Ishikawa (cell line): Measurements from ENCODE around the gene TOR3A.

Experiments used
- CEBPB ChIP-seq: IDR thresholded peaks from 2 replicates; pipeline ENCODE4 v1.6.1; 2012
- CREB1 ChIP-seq: IDR thresholded peaks from 2 replicates; pipeline ENCODE4 v1.6.1; 2012; ENCODE audit warnings: low read depth
- EGR1 ChIP-seq: IDR thresholded peaks from 2 replicates; pipeline ENCODE4 v1.6.1; 2012
- EP300 ChIP-seq: IDR thresholded peaks from 2 replicates; pipeline ENCODE4 v1.6.1; 2012; ENCODE audit warnings: borderline replicate concordance
- FOXM1 ChIP-seq: IDR thresholded peaks from 2 replicates; pipeline ENCODE4 v1.6.1; 2012; ENCODE audit warnings: low read depth, borderline replicate concordance
- NFIC ChIP-seq: IDR thresholded peaks from 2 replicates; pipeline ENCODE4 v1.6.1; 2012
- RAD21 ChIP-seq: IDR thresholded peaks from 2 replicates; pipeline ENCODE4 v1.6.1; 2012; ENCODE audit warnings: low read depth
- TAF1 ChIP-seq: IDR thresholded peaks from 2 replicates; pipeline ENCODE4 v1.6.1; 2012; ENCODE audit warnings: low read depth, mild to moderate bottlenecking
- TCF12 ChIP-seq: IDR thresholded peaks from 2 replicates; pipeline ENCODE4 v1.6.1; 2012; ENCODE audit warnings: low read depth
- TEAD4 ChIP-seq: IDR thresholded peaks from 2 replicates; pipeline ENCODE4 v1.6.1; 2012
- YY1 ChIP-seq: IDR thresholded peaks from 2 replicates; pipeline ENCODE4 v1.6.1; 2012; ENCODE audit warnings: low read depth
- ZBTB7A ChIP-seq: IDR thresholded peaks from 2 replicates; pipeline ENCODE4 v1.6.1; 2012; ENCODE audit warnings: low read depth
- TF ChIP-seq, protein P1 (sequence below): IDR thresholded peaks from 2 replicates; pipeline ENCODE4 v1.6.1; 2012
- TF ChIP-seq, protein P2 (sequence below): IDR thresholded peaks from 2 replicates; pipeline ENCODE4 v1.6.1; 2012; ENCODE audit warnings: low read depth, mild to moderate bottlenecking
- TF ChIP-seq, protein P3 (sequence below): IDR thresholded peaks from 2 replicates; pipeline ENCODE4 v1.6.1; 2012

The TOR3A gene

DNA sequence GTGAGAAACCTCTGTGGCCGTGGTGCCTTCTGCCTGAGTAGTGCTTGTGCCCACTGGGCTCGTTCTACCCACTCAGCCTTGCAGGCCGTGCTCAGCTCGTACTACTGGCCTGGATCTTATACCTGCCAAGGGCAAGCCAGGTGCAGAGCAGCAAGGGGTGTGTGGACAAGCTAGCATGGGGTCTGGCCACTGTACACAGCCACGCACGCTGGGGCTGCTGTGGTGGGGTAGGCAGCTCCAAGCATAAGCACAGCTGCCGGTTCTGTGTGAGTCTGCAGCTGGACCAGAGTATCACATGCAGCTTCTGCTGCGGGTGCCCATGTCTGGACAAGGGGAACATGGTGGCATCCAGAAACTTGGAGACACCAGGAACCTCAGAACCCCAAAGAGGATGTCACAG is 39.8 kb upstream of the TOR3A start:
- TF ChIP-seq TEAD4: no peak
- no peak for TF ChIP-seq TAF1
- no peak for TF ChIP-seq EGR1
- TF ChIP-seq, protein P1, sequence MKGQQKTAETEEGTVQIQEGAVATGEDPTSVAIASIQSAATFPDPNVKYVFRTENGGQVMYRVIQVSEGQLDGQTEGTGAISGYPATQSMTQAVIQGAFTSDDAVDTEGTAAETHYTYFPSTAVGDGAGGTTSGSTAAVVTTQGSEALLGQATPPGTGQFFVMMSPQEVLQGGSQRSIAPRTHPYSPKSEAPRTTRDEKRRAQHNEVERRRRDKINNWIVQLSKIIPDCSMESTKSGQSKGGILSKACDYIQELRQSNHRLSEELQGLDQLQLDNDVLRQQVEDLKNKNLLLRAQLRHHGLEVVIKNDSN: no peak
- TF ChIP-seq NFIC: no peak
- TF ChIP-seq FOXM1: no peak
- TF ChIP-seq ZBTB7A: no peak
- TF ChIP-seq CREB1: no peak
- TF ChIP-seq, protein P2, sequence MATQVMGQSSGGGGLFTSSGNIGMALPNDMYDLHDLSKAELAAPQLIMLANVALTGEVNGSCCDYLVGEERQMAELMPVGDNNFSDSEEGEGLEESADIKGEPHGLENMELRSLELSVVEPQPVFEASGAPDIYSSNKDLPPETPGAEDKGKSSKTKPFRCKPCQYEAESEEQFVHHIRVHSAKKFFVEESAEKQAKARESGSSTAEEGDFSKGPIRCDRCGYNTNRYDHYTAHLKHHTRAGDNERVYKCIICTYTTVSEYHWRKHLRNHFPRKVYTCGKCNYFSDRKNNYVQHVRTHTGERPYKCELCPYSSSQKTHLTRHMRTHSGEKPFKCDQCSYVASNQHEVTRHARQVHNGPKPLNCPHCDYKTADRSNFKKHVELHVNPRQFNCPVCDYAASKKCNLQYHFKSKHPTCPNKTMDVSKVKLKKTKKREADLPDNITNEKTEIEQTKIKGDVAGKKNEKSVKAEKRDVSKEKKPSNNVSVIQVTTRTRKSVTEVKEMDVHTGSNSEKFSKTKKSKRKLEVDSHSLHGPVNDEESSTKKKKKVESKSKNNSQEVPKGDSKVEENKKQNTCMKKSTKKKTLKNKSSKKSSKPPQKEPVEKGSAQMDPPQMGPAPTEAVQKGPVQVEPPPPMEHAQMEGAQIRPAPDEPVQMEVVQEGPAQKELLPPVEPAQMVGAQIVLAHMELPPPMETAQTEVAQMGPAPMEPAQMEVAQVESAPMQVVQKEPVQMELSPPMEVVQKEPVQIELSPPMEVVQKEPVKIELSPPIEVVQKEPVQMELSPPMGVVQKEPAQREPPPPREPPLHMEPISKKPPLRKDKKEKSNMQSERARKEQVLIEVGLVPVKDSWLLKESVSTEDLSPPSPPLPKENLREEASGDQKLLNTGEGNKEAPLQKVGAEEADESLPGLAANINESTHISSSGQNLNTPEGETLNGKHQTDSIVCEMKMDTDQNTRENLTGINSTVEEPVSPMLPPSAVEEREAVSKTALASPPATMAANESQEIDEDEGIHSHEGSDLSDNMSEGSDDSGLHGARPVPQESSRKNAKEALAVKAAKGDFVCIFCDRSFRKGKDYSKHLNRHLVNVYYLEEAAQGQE: no peak
- no peak for TF ChIP-seq EP300
- TF ChIP-seq RAD21: no peak

DNA sequence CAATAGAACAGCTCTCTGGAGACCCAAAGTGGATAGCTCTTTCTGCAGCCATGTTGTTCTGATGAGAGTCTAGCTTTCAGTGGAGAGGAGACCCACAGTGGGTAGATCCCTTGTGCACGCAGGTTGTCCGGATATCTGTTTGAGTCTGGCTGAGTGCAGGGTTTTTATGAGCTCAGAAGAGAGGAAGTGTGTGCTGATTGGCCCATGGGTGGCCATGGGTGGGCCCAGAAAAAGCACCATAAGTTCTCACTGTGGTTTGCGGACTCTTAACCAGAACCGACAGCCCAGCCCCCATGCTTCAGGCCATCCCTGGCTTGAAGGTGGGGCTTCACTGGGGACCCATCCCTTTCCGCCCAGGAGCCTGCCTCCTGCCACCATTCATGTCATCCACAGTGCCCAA is 39.2 kb upstream of the TOR3A start:
- TF ChIP-seq NFIC (no peak), TAF1 (no peak), YY1 (no peak), EP300 (no peak), TCF12 (no peak), CEBPB (no peak), FOXM1 (no peak), RAD21 (no peak), TEAD4 (no peak), ZBTB7A (no peak)
- TF ChIP-seq, protein P2: no peak
- TF ChIP-seq, protein P3, sequence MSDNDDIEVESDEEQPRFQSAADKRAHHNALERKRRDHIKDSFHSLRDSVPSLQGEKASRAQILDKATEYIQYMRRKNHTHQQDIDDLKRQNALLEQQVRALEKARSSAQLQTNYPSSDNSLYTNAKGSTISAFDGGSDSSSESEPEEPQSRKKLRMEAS: no peak

DNA sequence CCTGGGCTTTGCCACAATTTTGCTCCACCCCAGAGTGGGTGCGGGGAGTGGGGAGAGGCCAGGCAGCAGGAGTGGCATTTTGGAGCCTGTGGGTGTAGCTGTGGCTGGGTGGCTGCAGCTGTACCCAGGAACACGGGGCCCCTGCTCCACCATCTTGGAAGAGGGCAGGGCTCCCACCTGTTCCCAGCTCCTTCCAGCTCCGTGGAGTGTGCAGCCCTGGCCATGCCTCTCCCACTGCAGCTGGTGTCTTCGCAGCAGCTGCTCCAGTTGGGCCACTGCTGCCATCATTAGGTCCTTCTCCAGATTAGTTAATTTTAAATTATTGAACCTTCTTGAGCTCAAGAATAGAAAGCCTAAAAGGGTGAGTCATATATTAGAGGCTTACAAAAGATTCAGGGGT is 38.6 kb upstream of the TOR3A start:
- TF ChIP-seq ZBTB7A (no peak), RAD21 (no peak), EGR1 (no peak)
- TF ChIP-seq, protein P3: no peak

DNA sequence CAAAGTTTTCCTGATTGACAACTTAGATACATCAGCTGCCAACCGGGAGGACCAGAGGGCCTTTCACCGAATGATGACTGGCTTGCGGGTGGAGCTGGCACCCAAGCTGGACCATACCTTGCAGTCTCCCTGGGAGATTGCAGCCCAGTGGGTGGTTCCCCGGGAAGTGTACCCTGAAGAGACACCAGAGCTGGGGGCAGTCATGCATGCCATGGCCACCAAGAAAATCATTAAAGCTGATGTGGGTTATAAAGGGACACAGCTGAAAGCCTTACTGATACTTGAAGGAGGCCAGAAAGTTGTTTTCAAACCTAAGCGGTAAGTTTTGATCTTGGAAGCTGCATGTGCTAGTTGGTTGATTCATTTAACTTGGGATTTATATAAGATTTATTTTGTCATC is 38.0 kb upstream of the TOR3A start:
- TF ChIP-seq NFIC (no peak), FOXM1 (no peak), CEBPB (no peak), CREB1 (no peak), EP300 (no peak)

DNA sequence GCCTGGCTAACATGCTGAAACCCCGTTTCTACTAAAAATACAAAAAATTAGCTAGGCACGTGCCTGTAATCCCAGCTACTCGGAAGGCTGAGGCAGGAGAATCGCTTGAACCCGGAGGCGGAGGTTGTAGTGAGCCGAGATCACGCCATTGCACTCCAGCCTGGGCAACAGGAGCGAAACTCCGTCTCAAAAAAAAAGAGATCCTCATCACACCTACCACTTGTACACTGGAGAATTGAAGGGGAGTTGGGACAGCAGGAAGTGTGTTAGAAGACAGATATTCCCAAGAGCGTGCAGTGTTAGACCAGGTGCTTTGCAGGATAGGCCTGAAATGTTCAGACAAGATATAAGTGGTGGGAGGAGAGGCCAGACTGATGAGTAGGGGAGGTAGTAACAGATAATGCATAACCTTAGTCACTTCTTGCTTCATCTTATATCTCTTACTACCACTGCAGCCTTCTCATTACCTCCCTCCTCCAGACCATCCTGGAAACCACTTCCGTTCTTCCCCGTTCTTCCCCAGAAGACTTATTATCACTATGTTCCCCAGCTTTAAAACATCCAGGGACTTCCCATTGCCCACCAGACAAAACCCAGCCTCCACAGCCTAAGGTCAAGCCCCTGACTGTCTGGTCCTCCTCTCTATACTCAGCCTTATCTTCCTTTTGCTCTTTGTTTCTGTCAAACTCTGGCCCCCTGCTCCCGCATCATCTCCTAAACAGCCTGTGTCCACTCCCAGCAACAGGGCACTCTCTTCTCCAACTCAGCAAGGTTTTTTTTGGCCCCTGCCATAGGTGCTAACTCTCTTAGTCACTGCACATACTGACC is 34.8 kb upstream of the TOR3A start:
- no peak for TF ChIP-seq CREB1
- TF ChIP-seq EGR1: no peak
- TF ChIP-seq, protein P2: no peak
- TF ChIP-seq EP300: no peak
- TF ChIP-seq, protein P3: no peak
- TF ChIP-seq YY1: no peak
- TF ChIP-seq, protein P1: no peak
